GF-D8 (cell line): ENCODE results near the gene ZNF184.

Experiments
- DNase-seq: peaks from one replicate; lab custom pipeline; 2025; lab: John Stamatoyannopoulos, UW

ZNF184 gene

DNA sequence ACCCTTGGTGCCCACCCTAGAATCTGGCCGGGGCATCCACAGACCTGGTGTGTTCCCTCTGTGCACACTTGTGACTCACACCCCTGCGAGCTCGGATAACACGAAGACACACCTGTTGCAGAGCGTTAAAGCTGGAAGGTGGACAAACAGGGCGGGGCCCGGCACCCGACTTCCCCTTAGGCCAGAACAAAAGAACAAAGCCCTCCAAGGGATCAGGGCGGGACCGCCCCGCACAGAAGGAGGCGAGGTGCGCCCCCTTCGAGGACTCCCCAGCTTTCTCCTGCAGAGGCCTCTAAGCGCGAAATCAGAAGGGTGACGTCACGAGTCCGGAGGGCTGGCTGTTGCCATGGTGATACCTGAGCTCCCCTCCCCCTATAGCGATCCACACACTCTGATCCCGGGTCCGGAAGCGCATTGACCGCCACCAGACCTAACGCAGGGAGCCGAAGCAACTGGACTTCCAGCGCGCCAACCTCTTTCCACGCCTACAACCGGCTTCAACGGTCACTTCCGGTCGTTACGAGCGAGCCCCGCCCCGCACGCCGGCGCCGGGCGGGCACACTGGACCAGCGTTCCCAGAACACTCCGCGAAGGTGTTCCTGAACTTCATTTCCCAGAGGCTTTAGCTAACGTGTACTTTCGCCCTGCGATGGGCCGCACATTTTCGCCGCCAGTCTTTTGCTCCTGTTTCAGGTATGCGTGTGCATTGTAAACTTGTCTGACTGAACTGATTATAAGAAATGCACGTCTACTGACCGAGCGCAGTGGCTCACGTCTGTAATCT lies at the start of gene ZNF184:
Gene ZNF184 (minus strand): TSS at position 489 of the 784 bp plus-strand sequence. CDS start 811 bp downstream, outside the sequence.
- peak; percentile 89 for DNase-seq

DNA sequence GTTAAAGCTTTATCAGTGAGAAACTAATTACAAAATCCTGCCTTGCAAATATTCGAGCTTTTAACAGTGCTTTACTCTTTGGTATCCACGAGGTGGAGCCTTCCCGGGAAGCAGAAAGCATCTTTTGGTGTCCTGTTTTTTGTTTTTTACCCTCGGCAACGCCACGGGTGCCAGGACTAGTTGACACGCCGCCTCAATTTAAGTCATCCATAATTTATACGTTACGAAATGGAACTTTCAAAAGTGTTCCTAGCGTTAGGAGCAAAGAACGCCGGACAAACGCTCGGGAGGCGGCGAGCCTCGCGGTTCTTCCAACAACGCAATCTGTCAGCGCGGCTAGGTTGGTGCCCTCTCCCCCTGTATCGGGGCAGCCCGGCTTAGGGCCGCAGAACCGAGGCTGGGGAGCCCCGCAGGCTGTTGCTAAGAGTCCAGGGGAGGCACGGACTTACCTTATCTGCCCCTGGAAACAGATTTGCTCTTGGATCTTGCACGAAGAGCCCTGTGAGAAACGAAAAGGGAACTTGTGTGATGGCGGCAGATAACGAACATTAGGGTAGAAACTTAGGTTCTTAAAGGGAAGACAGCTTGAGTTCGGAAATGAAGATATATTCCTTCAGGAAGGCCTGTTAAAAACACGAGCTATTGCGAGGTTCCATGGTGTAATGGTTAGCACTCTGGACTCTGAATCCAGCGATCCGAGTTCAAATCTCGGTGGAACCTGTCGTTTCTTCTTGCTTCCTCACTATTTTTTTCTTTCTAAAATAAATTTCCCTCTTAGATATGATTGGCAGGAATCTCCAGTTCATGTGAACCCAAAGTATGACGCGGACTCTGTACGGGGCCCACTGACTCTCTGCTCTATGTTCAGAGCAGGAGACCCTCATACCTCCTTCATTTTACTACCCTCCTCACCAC lies 46.2 kb upstream of the ZNF184 start:
- peak; percentile 60 for DNase-seq

DNA sequence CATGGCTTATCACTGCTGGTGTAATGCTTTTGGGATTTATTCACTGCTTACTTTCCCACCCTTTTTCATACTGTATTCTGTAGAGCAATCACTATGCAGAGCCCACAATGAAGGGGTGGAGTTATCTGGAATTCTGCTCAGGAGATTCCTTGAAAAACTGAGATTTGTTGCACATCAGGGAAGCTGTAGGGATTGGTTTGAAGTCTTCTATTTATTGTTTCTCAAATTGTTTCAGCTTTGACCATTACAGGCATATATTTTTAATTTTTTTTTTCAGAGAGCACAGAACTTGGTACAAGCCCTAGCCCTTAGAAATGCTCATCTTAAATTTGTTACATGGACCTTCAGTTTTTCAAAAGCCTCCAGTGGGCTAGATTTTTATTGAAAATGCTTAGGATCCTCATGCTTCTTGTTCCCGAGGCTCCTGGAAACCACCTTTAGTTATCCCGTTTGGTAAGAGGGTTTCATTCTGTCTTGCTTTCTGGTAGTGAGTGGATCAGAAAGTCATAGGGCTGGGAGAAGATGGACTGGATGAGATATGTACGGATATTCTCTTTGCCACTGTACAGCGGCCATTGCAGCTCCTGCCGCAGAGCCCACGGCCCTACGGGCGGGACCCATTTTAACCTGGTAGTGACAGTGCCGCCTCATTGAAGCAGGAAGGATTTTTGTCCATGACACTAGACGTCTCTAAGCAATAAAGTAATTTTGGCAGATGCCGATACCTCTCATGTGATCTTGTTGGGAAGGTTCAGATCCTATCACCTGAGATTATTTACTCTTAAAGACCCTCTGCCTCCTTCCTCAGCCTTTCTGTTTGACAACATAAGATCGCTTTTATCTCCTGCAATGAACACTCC lies 45.3 kb upstream of the ZNF184 start:
- DNase-seq, result no peak

DNA sequence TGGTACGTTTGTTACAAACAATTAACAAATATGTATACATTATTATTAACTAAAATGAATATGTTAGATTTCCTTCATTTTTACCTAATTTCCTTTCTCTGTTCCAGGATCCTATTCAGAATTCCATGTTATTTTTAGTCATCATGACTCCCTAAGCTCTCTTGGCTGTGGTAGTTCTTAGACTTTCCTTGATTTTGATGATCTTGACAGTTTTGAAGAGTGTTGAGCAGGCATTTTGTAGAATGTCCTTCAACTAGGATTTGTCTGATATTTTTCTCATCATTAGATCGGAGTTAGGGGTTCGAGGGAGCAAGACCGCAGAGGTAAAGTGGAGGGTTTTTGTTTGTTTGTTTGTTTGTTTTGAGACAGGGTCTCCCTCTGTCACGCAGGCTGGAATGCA lies 44.3 kb upstream of the ZNF184 start:
- DNase-seq, result no peak

DNA sequence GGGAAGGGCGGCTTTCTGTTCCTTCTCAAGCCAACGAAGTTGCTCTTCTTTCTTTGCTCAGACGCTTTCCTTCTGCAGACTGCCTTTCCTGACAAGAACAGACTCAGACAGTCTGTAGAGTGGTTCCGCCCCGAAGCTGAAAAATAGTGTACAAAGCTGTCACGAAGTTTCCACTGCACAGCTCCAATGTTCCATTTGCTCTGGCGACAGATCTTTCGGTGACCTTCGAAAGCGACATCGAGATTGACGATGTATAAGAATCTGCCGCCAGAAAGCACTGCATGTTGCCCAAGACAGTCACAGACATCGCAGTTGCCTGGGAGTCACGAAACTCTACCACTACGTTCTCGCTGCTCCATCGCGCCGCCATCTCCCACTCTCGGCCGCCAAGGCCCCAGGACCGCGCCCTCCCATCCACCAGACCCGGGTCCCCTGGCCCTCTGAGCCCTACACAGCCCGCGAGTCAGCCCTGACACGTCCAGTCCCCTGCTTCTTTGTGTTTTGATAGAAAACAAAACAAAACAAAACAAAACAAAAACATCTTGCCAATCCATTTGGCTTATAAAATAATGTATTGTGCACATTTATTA lies 42.1 kb upstream of the ZNF184 start:
- no peak for DNase-seq

DNA sequence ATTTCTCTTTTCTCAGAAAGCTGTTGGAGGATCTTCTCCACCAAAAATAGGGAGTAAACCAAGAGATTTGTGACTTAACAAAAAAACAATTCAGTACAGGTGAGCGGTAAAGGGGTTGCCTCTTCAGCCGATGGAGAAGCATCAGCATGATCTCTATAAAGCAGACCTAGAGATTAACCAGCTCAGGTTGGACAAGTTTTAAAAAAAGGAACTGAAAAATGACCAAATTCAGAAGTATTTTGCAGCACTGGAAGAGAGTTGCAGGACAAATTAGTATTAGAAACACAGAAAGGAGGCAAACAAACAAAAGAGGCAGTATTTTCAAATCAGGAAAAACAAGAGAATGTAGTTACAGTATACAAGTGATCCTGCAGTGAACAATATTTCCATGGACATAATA lies 39.6 kb upstream of the ZNF184 start:
- DNase-seq, result no peak

DNA sequence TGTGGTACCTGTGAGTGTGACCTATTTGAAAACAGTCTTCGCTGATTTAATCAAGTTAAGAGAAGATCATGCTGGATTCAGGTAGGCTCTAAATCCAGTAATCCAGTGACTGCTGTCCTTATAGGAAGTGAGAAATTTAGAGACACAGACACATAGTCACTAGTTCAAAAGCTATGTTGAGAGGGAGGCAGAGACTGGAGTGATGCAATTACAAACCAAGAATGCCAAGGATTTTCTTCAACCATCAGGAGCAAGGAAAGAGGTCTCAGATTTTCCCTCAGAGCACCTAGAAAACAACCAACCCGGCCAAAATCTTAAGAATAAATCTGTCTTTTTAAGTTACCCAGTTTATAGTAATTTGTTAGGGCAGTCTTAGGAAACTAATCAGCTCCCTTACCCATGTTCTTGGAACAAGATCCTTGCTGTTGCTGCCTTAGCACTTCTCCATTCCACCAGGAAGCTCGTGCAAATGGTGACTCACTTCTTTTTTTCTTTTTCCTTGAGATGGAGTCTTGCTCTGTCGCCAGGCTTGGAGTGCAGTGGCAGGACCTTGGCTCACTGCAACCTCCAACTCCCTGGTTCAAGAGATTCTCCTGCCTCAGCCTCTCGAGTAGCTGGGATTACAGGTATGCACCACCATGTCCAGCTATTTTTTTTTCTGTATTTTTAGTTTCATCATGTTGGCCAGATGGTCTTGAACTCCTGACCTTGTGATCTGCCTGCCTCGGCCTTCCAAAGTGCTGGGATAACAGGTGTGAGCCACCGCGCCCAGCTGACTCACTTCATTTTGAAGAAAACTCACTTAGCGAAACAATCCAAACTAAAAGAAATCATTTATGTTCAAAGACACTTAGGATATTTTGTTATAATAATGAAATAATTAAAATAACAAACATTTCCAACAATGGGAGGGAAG lies 34.4 kb upstream of the ZNF184 start:
- DNase-seq, result no peak

DNA sequence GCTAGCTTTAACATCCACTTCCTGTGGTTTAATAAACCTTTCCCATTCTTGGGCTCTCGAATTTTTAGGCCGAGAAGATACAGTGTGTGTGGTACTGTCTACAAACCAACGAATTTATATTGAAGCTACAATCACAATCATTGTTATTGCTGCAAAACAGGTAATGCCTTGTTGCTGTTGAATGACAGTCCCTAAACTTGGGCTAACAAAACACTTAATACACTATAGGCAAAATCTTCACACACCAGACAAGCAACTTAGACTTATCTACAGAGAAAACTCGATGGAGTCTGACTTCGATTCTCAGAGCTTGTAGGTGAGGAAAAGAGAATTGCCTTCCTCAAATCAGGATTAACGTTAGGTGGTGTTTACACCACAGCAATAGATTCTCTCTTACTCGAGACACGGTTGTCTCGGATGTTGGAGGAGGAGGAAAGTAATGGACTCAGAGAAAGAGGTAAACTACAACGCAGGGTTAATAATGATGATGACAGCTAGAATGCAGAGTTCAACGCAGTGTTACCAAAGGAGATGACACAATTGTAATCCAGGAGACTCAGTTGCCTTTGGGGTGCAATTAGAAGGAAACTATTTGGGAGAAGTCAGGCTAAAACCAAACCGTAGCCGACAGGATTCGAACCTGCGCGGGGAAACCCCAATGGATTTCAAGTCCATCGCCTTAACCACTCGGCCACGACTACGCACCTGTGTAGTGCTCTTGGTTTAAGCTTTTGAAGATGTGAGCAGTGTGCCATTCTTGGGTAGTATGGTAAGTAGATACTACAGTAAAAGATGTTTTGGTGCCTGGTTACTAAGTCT lies 32.5 kb upstream of the ZNF184 start:
- DNase-seq, result no peak

DNA sequence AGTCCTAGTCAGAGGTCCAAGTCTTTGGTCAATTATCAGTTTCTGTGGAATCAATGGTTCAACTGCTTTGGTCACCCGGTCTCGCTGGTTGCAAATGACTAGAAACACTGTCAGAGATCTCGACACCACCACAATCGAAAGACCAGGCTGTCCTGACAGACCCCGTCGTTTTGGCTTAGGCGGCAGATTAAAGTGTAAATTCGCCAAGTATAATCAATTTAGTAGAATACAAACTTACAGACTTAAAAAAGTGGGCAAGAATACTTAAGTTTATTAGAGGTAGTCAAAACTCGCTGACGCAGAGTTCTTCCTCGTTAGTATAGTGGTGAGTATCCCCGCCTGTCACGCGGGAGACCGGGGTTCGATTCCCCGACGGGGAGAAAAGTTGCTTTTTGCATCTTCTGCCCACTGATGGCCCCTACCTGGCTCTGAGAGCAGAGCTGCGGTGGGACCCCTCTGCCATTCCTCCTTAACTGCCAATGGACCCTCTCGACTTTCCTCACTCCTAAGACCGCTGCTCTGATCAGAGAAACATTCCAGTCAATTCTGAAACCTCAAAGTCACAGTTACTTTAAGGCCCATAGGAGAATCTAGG lies 30.6 kb upstream of the ZNF184 start:
- peak; percentile 21 for DNase-seq

DNA sequence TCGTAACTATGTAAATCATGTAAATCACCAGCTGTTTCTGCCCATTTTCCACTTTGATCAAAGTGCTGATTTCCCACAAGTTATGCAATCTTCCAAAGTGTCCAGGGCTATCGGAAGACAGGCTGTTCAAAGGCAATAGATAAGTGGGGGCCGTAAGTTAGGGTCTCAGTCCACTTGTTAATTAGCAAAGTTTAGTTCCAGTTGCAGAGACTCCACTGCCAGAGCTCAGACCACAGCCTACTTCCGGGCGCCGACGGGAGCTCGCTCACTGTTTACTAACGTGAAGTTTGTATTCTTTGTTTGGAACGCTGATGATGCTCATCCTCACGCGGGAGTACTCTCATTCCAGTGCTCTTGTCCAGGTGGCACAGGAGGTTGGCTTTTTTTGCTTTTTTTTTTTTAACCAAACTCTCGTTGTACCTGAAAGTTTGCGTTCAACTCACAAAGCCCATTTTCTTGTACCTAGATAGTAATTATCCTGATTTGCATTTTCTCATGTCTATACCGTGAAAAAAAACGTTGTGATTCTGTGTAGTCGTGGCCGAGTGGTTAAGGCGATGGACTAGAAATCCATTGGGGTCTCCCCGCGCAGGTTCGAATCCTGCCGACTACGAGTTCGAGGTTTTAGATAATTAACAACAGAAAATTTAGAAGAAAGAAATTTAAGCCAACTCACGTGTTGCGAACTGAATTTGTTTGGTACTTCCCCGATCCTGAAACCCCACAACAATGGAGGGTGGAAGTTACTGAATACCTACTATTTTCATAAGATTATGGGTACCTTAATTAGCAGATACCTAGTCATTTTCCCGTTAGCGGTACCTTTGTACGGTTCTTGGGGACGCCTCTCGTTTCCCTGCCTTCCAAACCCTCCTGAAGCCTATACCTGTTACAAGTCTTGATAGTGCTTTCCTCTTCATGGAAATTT lies 29.9 kb upstream of the ZNF184 start:
- DNase-seq, result peak; percentile 66

DNA sequence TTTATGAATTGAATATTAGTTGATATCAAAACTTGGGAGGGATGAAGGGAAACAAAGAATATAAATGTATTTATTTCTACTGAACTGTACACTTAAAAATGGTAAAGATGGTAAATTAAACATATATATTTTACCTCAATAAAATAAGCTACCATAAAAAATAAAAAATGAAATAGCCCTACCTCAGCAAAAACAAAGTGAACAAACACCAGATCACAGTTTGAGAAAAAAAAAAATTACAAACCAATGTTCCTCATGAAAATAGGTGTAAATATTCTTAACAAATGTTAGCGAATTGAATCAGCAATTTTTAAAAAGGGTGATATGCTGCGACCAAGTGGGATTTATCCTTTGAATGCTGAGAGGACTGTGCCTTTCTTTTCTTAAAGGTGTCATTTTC lies 28.3 kb upstream of the ZNF184 start:
- no peak for DNase-seq

DNA sequence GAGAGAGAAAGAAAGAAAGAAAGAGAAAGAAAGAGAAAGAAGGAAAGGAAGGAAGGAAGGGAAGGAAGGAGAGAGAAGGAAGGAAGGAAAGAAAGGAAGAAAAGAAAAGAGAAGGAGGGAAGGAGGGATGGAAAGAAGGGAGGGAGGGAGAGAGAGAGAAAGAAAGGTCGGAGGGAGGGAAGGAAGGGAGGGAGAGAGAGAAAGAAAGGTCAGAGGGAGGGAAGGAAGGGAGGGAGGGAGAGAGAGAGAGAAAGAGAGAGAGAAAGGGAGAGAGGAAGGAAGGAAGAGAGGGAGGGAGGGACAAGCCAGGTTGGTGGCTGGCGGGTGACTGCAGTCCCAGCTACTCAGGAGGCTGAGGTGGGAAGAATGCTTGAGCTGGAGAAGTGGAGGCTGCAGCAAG lies 27.3 kb upstream of the ZNF184 start:
- DNase-seq, result no peak

DNA sequence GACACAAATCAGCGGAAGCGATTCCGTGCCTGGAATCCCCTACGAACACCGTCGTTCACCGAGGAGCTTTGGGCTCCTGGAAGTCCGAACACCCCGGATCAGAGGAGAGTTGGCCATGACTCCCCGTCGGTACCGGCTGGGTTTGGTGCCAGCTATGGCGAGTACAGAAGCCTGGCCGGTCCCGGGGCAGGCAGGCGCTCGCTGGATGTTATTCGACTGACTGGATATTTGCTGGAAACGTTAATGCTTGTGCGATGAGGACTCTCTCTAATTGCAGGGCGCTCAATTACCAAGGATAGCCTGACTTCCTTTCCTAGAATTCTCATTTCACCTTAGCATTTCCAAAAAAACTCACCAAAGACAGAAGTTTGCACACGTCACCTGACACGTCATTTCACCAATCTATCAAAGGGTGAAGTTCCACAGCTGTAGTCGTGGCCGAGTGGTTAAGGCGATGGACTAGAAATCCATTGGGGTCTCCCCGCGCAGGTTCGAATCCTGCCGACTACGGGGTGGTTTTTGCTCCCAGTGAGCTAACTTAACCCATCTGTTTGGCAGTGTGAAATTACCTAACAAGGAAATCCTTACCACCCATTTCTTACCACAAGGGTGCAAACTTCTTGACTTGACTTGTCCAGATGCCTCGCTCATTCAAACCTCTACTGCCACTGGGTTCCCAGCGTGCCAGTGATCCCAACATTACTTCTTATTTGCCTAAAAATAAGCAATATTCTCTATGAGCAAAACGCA lies 22.7 kb upstream of the ZNF184 start:
- DNase-seq, result no peak

DNA sequence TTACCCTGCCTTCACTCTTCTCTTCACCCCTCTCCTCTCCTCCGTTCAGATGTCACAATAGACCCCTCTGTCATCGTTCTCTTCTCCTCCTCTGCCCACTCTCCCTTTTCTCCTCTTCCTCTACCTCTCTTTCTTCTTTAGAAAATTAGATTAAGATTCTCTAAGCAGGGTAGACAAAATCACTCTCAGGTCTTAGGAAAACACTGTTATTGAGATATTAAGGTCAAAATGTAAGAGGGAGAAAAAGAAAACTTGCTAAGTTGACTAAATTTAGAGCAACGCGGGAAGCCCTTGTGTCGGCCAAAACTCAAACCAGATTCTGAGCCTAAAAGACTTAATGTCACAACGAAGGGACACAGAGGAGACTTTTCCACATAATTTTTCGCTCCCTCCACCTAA lies 22.1 kb upstream of the ZNF184 start:
- no peak for DNase-seq

DNA sequence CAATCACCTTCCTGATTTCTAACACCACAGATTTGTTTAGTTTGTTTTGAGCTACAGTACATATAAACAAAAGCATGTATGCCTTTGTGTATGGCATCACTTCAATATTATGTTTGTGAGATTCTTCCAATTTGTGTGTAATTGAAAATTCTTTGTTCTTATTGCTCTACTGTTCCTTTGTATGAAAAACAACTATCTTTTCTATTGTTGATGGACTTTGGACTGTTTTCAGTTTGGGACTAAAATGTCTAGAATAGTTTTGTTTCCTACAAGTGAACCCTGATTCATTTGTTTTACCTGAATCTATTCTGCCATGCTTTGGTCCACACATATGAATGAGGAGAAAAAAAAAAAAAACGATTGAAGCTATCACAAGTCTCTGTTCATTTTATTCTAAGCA lies 21.2 kb upstream of the ZNF184 start:
- no peak for DNase-seq

DNA sequence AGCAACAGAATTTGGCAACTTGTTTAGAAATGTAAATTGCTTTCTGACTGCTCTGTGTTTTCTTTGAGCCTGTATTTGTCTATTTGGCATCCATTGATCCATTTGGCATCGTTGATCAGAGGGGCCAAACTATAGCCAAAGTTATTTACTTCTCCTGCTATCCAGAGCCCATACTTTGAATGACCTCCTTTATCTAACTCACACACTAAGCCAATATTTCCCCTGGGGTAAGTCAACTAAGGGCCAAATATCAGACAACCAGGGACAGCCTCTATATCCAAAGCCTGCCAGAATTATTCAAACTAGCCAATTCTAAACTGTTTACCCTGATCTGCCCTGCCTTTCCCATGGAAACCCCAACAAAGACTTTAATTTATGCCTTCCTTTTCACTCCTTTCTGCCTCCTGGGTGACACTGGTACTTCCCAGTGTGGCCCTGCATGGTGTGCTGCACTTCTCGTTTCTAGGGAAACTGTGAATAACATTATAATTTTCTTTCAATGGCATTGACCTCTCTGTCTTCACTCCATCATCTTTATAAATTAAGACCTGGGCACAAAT lies 19.8 kb upstream of the ZNF184 start:
- DNase-seq, result no peak
